AG04450 (cell line): ENCODE data around the gene CCNL2. TPM values are rescaled to one million over a fixed set of nuclear protein-coding genes. Genes with fewer than 3 reads are reported as not detected.

Experiments
- polyA plus RNA-seq: library from polyadenylated mRNA; depleted of rRNA; stranded (reverse); fragments of >200 nt; gene quantifications from 2 replicates; pipeline ENCODE4 v1.2.3, GENCODE V29; 2011; rRNA removed

The CCNL2 gene
- polyA plus RNA-seq, 1 experiment = 181 TPM

Other genes starting within 250 kb of the CCNL2 start
- not detected in 2 replicates for gene TTLL10, start 225.5 kb downstream of the CCNL2 start, polyA plus RNA-seq
- gene TNFRSF18, start 192.7 kb downstream of the CCNL2 start, polyA plus RNA-seq = 1.0 and 2.1 TPM in 2 replicates
- gene TNFRSF4, start 185.2 kb downstream of the CCNL2 start, polyA plus RNA-seq = 0.07 and 0.24 TPM in 2 replicates
- 109 and 115 TPM in 2 replicates for gene SDF4, start 167.3 kb downstream of the CCNL2 start, polyA plus RNA-seq
- gene B3GALT6, start 167.1 kb downstream of the CCNL2 start, polyA plus RNA-seq = 15.2 and 15.7 TPM in 2 replicates
- 0.21 and 0.51 TPM in 2 replicates for gene C1QTNF12, start 152.6 kb downstream of the CCNL2 start, polyA plus RNA-seq
- gene UBE2J2, start 125.5 kb downstream of the CCNL2 start, polyA plus RNA-seq = 31.1 and 31.4 TPM in 2 replicates
- gene SCNN1D, start 118.9 kb downstream of the CCNL2 start, polyA plus RNA-seq = 1.5 and 1.8 TPM in 2 replicates
- 17.5 and 24.8 TPM in 2 replicates for gene ACAP3, start 91.4 kb downstream of the CCNL2 start, polyA plus RNA-seq
- gene PUSL1, start 90.7 kb downstream of the CCNL2 start, polyA plus RNA-seq = 9.6 and 15.6 TPM in 2 replicates
- 52.8 and 69.5 TPM in 2 replicates for gene INTS11, start 74.7 kb downstream of the CCNL2 start, polyA plus RNA-seq
- gene CPTP, start 74.5 kb downstream of the CCNL2 start, polyA plus RNA-seq = 7.1 and 9.5 TPM in 2 replicates
- 0.10 and 0.11 TPM in 2 replicates for gene TAS1R3, start 68.1 kb downstream of the CCNL2 start, polyA plus RNA-seq
- gene DVL1, start 49.9 kb downstream of the CCNL2 start, polyA plus RNA-seq = 8.9 and 13.6 TPM in 2 replicates
- 186 and 275 TPM in 2 replicates for gene MXRA8, start 40.8 kb downstream of the CCNL2 start, polyA plus RNA-seq
- gene AURKAIP1, start 24.1 kb downstream of the CCNL2 start, polyA plus RNA-seq = 54.3 and 71.2 TPM in 2 replicates
- 131 and 140 TPM in 2 replicates for gene MRPL20, start 8.0 kb upstream of the CCNL2 start, polyA plus RNA-seq
- 0.16 and 0.24 TPM in 2 replicates for gene ANKRD65, start 21.9 kb upstream of the CCNL2 start, polyA plus RNA-seq
- gene VWA1, start 36.4 kb upstream of the CCNL2 start, polyA plus RNA-seq = 3.9 and 5.3 TPM in 2 replicates
- 0.04 TPM in 1 of 2 replicates, not detected in the other for gene ATAD3C, start 50.4 kb upstream of the CCNL2 start, polyA plus RNA-seq
- 7.7 and 10.2 TPM in 2 replicates for gene ATAD3B, start 72.4 kb upstream of the CCNL2 start, polyA plus RNA-seq
- 8.5 and 11.0 TPM in 2 replicates for gene ATAD3A, start 112.8 kb upstream of the CCNL2 start, polyA plus RNA-seq
- 5.1 and 7.2 TPM in 2 replicates for gene TMEM240, start 141.3 kb upstream of the CCNL2 start, polyA plus RNA-seq
- 104 and 113 TPM in 2 replicates for gene SSU72, start 175.5 kb upstream of the CCNL2 start, polyA plus RNA-seq
- gene FNDC10, start 200.8 kb upstream of the CCNL2 start, polyA plus RNA-seq = 1.4 and 2.3 TPM in 2 replicates
- 9.4 and 14.0 TPM in 2 replicates for gene MIB2, start 216.2 kb upstream of the CCNL2 start, polyA plus RNA-seq
- gene MMP23B, start 232.8 kb upstream of the CCNL2 start, polyA plus RNA-seq = 4.9 and 7.1 TPM in 2 replicates